K562 (cell line): ENCODE data around the gene EIPR1. TPM values are rescaled to one million over a fixed set of nuclear protein-coding genes. Genes with fewer than 3 reads are reported as not detected.

Source experiments
- ATAC-seq: fragments of 200-7000 bp; cut with Tn5 transposase; 3 replicates; pipeline ENCODE4 v1.9.1; 2020; ENCODE audit warnings: moderate library complexity
- BruUV-seq: library from RNA; stranded (reverse); fragments of 400-500 nt; replicated peaks from 2 replicates; lab custom pipeline; 2021; lab: Mats Ljungman, UMichigan
- CTCF ChIA-PET: fragments of 300-600 bp; formaldehyde crosslinking; extraction: SDS; loops from one replicate; lab custom pipeline; 2021; ENCODE audit warnings: low intra/inter-chr PET ratio; lab: Yijun Ruan, JAX
- POLR2A ChIA-PET: fragments of 300-600, 350-650 bp; sonication (Branson Sonifier 250); formaldehyde crosslinking; extraction: SDS; loops from one replicate; lab custom pipeline; 2021; ENCODE audit warnings: antibody characterized with exemption, inconsistent platforms; lab: Yijun Ruan, JAX
- DNase-seq, 4 experiments: peaks; one replicate each; pipeline versions ENCODE4 v3.0.0 to v3.0.0-alpha.2; 2011 to 2018; ENCODE audit warnings: low spot score in 3 of 4, mixed read lengths in 3 of 4; ENCODE audit errors: extremely low read depth in 1 of 4
- FAIRE-seq: peaks from 2 replicates; lab custom pipeline; 2011; peaks lifted over from hg19 to GRCh38; lab: Jason Lieb, UNC
- H2AFZ ChIP-seq: 2 replicates; pipeline ENCODE4 v1.6.0; 2011; ENCODE audit warnings: low read depth, low read length, control low read depth, inconsistent platforms
- H3K27ac ChIP-seq: fragments of 200-600 bp; 3 replicates; pipeline ENCODE4 v1.8.0; 2011; ENCODE audit warnings: low read depth, mild to moderate bottlenecking, control low read depth, inconsistent platforms, low read length, moderate library complexity, mixed read lengths; ENCODE audit errors: extremely low read depth
- H3K27me3 ChIP-seq, 2 experiments: fragments of 300-600 bp in 1 of 2; 2 replicates in 1 of 2; 3 replicates in 1 of 2; pipeline versions ENCODE4 v1.6.0 to v1.8.0; 2011; ENCODE audit warnings: inconsistent platforms in 2 of 2, low read length in 2 of 2, mild to moderate bottlenecking in 1 of 2, mixed read lengths in 1 of 2, moderate library complexity in 1 of 2; ENCODE audit not compliant: control insufficient read depth in 2 of 2, insufficient read depth in 2 of 2
- H3K36me3 ChIP-seq: fragments of 300-600 bp; 3 replicates; pipeline ENCODE4 v1.8.0; 2011; ENCODE audit warnings: mild to moderate bottlenecking, low read length, inconsistent platforms; ENCODE audit not compliant: control insufficient read depth, insufficient read depth
- H3K4me1 ChIP-seq, 2 experiments: fragments of 200-600 bp in 1 of 2; replicated peaks in 1 of 2; 2 replicates in 1 of 2; 3 replicates in 1 of 2; pipeline versions ENCODE4 v1.5.1 to v1.8.0; 2011; ENCODE audit warnings: inconsistent platforms in 2 of 2, low read length in 2 of 2, mild to moderate bottlenecking in 1 of 2, mixed read lengths in 1 of 2, moderate library complexity in 1 of 2; ENCODE audit not compliant: control insufficient read depth in 2 of 2, insufficient read depth in 2 of 2
- H3K4me2 ChIP-seq: 2 replicates; pipeline ENCODE4 v1.6.1; 2011; ENCODE audit warnings: low read length, control low read depth, inconsistent platforms, mixed read lengths; ENCODE audit not compliant: insufficient read depth
- H3K4me3 ChIP-seq: fragments of 200-600 bp; sonication (generic), shearing (Covaris generic); 2 replicates; pipeline ENCODE4 v1.5.1; 2016; ENCODE audit warnings: control low read depth, inconsistent platforms
- H3K79me2 ChIP-seq: fragments of 200-600 bp; 3 replicates; pipeline ENCODE4 v1.8.0; 2011; ENCODE audit warnings: low read length, inconsistent platforms; ENCODE audit not compliant: control insufficient read depth, insufficient read depth
- H3K9ac ChIP-seq, 2 experiments: 2 replicates each; pipeline versions ENCODE4 v1.6.0 to v1.6.1; 2011; ENCODE audit warnings: low read depth in 2 of 2, low read length in 2 of 2, control low read depth in 1 of 2, inconsistent platforms in 1 of 2, mild to moderate bottlenecking in 1 of 2, mixed read lengths in 1 of 2; ENCODE audit not compliant: insufficient read depth in 1 of 2
- H3K9me1 ChIP-seq: one replicate; pipeline ENCODE4 v1.6.0; 2011; ENCODE audit warnings: inconsistent platforms, mild to moderate bottlenecking, low read length, moderate library complexity; ENCODE audit not compliant: control insufficient read depth, insufficient read depth
- H3K9me3 ChIP-seq: replicated peaks from 2 replicates; pipeline ENCODE4 v1.5.1; 2011; ENCODE audit warnings: low read depth, low read length, inconsistent platforms; ENCODE audit not compliant: control insufficient read depth, insufficient read depth
- H4K20me1 ChIP-seq: replicated peaks from 2 replicates; pipeline ENCODE4 v1.6.1; 2011; ENCODE audit warnings: low read length, inconsistent platforms, mixed read lengths; ENCODE audit not compliant: control insufficient read depth, insufficient read depth
- CSDE1 ChIP-seq, 2 experiments: fragments of 450-650 bp; IDR thresholded peaks; 2 replicates each; pipeline ENCODE4 v1.6.1; 2016; ENCODE audit warnings: mild to moderate bottlenecking in 1 of 2
- NKRF ChIP-seq: fragments of 450-650 bp; IDR thresholded peaks from 2 replicates; pipeline ENCODE4 v1.6.1; 2016; ENCODE audit warnings: borderline replicate concordance
- PCBP2 ChIP-seq: fragments of 200-400 bp; formaldehyde crosslinking; IDR thresholded peaks from 2 replicates; pipeline ENCODE4 v1.6.1; 2018; ENCODE audit warnings: low read length, low read depth, mild to moderate bottlenecking, moderate library complexity; ENCODE audit not compliant: poor library complexity, severe bottlenecking
- PHF20 ChIP-seq: fragments of 450-650 bp; IDR thresholded peaks from 2 replicates; pipeline ENCODE4 v1.6.1; 2018; ENCODE audit not compliant: partially characterized antibody
- WGBS: fragments of 100-300 bp; shearing (Covaris generic); methylation state at CpG from one replicate; pipeline ENCODE4 v1.1.6; 2016; ENCODE audit warnings: low coverage, mixed read lengths; ENCODE audit not compliant: insufficient coverage; ENCODE audit errors: missing lambda C conversion rate; 5-methylcytosine and 5-hydroxymethylcytosine counted together
- in situ Hi-C: fragments of 300-500 bp; cut with MboI; formaldehyde crosslinking; loops from 4 replicates; pipeline ENCODE4 v1.15.0; 2018; ENCODE audit warnings: inconsistent platforms, mixed read lengths
- intact Hi-C: fragments of 100-400 bp; cut with micrococcal nuclease; formaldehyde crosslinking; loops from 2 replicates; pipeline ENCODE4 v1.14.2; 2022
- polyA plus RNA-seq, 8 experiments: library from polyadenylated mRNA; depleted of rRNA in 4 of 8; stranded (reverse) in 5 of 8; unstranded in 3 of 8; fragments of >200 nt; fragmentation: Nextera tagmentation in 2 of 8; fragmentation: Illumina TruSeq in 1 of 8; extraction: Ambion mirVana in 2 of 8; extraction: Trizol in 1 of 8; gene quantifications; 2 replicates each; pipeline versions ENCODE4 v1.2.1 to v1.2.3, GENCODE V29; 2011 to 2014; ENCODE audit warnings: inconsistent platforms in 1 of 8, missing spikeins in 1 of 8
- total RNA-seq, 7 experiments: library from RNA; depleted of rRNA in 6 of 7; stranded (reverse); fragments of >200 nt in 6 of 7; fragmentation: Illumina TruSeq in 2 of 7; extraction: Trizol in 2 of 7; gene quantifications; 2 replicates each; pipeline versions ENCODE4 v1.2.1 to v1.2.3, GENCODE V29; 2011 to 2021; ENCODE audit warnings: low replicate concordance in 1 of 7

EIPR1 gene
- total and polyA plus RNA-seq, 9 of the 15 experiments (the other 6 are each of a cell fraction or from before 2014, with no cell fraction given), result 19.9 to 54.4 (median 35.9) TPM

GRCh38 chr2:3406501-3406900 lies 28.9 kb upstream of the EIPR1 start:
- Histone ChIP-seq H3K79me2 (no peaks in the 10 kb centered on the region; the same call in 2 of the 3 replicates), H3K4me2 (no peak overlapping the region), H3K27me3 (no peaks in the 10 kb centered on the region), H3K36me3 (peaks cover 51% of the 10 kb centered on the region), H3K4me3 (no peak overlapping the region), H3K9me1 (no peaks in the 10 kb centered on the region), H4K20me1 (no peaks in the 10 kb centered on the region; the same call in 1 of the 2 replicates), H3K9ac (no peak overlapping the region), H3K27ac (no peak overlapping the region), H3K4me1 (peaks cover 0 to 7% of the 10 kb centered on the region in 2 experiments; a peak in 2 of 5 replicates), H2AFZ (no peak overlapping the region), H3K9me3 (no peaks in the 10 kb centered on the region)
- 91% methylated on average over 3 of the region's 3 CpGs for WGBS
- TF ChIP-seq CSDE1 (IDR thresholded peaks at IDR 0.05), result no peak
- TF ChIP-seq NKRF, result no peak
- TF ChIP-seq PCBP2, result no peak
- TF ChIP-seq PHF20, result no peak
- DNase-seq (no peak), FAIRE-seq (no peak), ATAC-seq (no peak)
- CTCF ChIA-PET, result no interaction called here
- no TSS peak for BruUV-seq
- in situ Hi-C loops, result no loop called here
- POLR2A ChIA-PET, result interaction anchor here (0.8 kb wide), 1 partner anchor 27 kb away, joined by 3 read pairs; the partner anchor contains the start of gene TRAPPC12
- intact Hi-C loops, result no loop called here
